GM19372 (cell line): ENCODE data around the gene PDLIM5.
A peak's percentile ranks its signal among the peaks of the same experiment; 100 is the strongest.
"Not testable (repeated sequence)": the region's sequence is repeated elsewhere in the genome, so short reads cannot be mapped to it uniquely, and the experiment has no call there.

Experiments
- ATAC-seq: cut with Tn5 transposase; IDR thresholded peaks from one replicate; pipeline ENCODE4 v1.9.1; 2021; ENCODE audit warnings: mild to moderate bottlenecking, low read depth, moderate library complexity; ENCODE audit not compliant: unreplicated experiment

The PDLIM5 gene

GRCh38 chr4:94451695-94452475, at the start of gene PDLIM5:
Gene PDLIM5 (plus strand): TSS chr4:94451942. CDS start chr4:94455289, 3,347 bp downstream.
- ATAC-seq = peak; percentile 87

- ATAC-seq = not testable (repeated sequence)
Measured at GRCh38 chr4:94402439-94402838, 49.3 kb upstream of the PDLIM5 start.

- no peak for ATAC-seq
Measured at GRCh38 chr4:94403751-94404150, 48.0 kb upstream of the PDLIM5 start.

GRCh38 chr4:94406668-94407437, 44.9 kb upstream of the PDLIM5 start:
- ATAC-seq = peak; percentile 92

GRCh38 chr4:94407846-94408245, 43.9 kb upstream of the PDLIM5 start:
- ATAC-seq = no peak

- no peak for ATAC-seq
Measured at GRCh38 chr4:94408549-94409374, 43.0 kb upstream of the PDLIM5 start.

- no peak for ATAC-seq
Measured at GRCh38 chr4:94409375-94409679, 42.4 kb upstream of the PDLIM5 start.

- no peak for ATAC-seq
Measured at GRCh38 chr4:94409962-94410361, 41.8 kb upstream of the PDLIM5 start.

GRCh38 chr4:94410678-94411206, 41.0 kb upstream of the PDLIM5 start:
- no peak for ATAC-seq

GRCh38 chr4:94411296-94411695, 40.4 kb upstream of the PDLIM5 start:
- ATAC-seq = no peak

GRCh38 chr4:94412019-94412657, 39.6 kb upstream of the PDLIM5 start:
- no peak for ATAC-seq

GRCh38 chr4:94412658-94413038, 39.1 kb upstream of the PDLIM5 start:
- ATAC-seq = no peak

GRCh38 chr4:94413085-94413840, 38.5 kb upstream of the PDLIM5 start:
- no peak for ATAC-seq

- no peak for ATAC-seq
Measured at GRCh38 chr4:94414907-94415306, 36.8 kb upstream of the PDLIM5 start.

GRCh38 chr4:94415448-94415847, 36.3 kb upstream of the PDLIM5 start:
- no peak for ATAC-seq

GRCh38 chr4:94416335-94416734, 35.4 kb upstream of the PDLIM5 start:
- ATAC-seq = no peak

- ATAC-seq = no peak
Measured at GRCh38 chr4:94416981-94417380, 34.8 kb upstream of the PDLIM5 start.

GRCh38 chr4:94419549-94419948, 32.2 kb upstream of the PDLIM5 start:
- no peak for ATAC-seq

GRCh38 chr4:94419956-94420355, 31.8 kb upstream of the PDLIM5 start:
- no peak for ATAC-seq

- no peak for ATAC-seq
Measured at GRCh38 chr4:94420356-94420755, 31.4 kb upstream of the PDLIM5 start.
